Mononuclear cell (primary cell): ENCODE data around the gene MTA2. TPM values are rescaled to one million over a fixed set of nuclear protein-coding genes. Genes with fewer than 3 reads are reported as not detected.
A peak's percentile ranks its signal among the peaks of the same experiment; 100 is the strongest.
"Not testable (repeated sequence)": the region's sequence is repeated elsewhere in the genome, so short reads cannot be mapped to it uniquely, and the experiment has no call there.

Source experiments
- H3K27me3 ChIP-seq: 2 replicates; pipeline ENCODE4 v1.6.0; 2011; ENCODE audit warnings: low read length, control low read depth; ENCODE audit not compliant: insufficient read depth
- H3K4me1 ChIP-seq: 2 replicates; pipeline ENCODE4 v1.5.1; 2011; ENCODE audit warnings: mild to moderate bottlenecking, low read length, control low read depth; ENCODE audit not compliant: insufficient read depth
- H3K4me3 ChIP-seq: 2 replicates; pipeline ENCODE4 v1.5.1; 2011; ENCODE audit warnings: mild to moderate bottlenecking, low read length, moderate library complexity
- H3K9me3 ChIP-seq: 2 replicates; pipeline ENCODE4 v1.5.1; 2011; ENCODE audit warnings: low read depth, mild to moderate bottlenecking, control low read depth, low read length
- total RNA-seq: library from RNA; depleted of rRNA; stranded (reverse); fragments of >200 nt; gene quantifications from one replicate; pipeline ENCODE4 v1.2.3, GENCODE V29; 2012

Gene MTA2
- total RNA-seq, 1 donor: 102 TPM

- Histone ChIP-seq H3K4me3 (peak within 1 kb of the TSS; percentile 60), H3K27me3 (no peaks in the 10 kb centered on the region), H3K9me3 (no peaks in the 10 kb centered on the region), H3K4me1 (peaks cover 21% of the 10 kb centered on the region)
These were observed 20.2 kb upstream of the MTA2 start, which contains the start of gene B3GAT3 for GRCh38 chr11:62621567-62622470. Gene B3GAT3, minus strand, starts transcription at chr11:62621986. Its CDS starts 39 bp downstream, at chr11:62621947.

- Histone ChIP-seq H3K4me1 (peaks cover 21% of the 10 kb centered on the region), H3K4me3 (peak overlapping the region; percentile 60), H3K27me3 (no peaks in the 10 kb centered on the region), H3K9me3 (no peaks in the 10 kb centered on the region)
These were observed 19.4 kb upstream of the MTA2 start for GRCh38 chr11:62621027-62621566.

GRCh38 chr11:62616957-62617356, 15.3 kb upstream of the MTA2 start:
- H3K9me3 ChIP-seq, H3K27me3 ChIP-seq, H3K4me3 ChIP-seq: not testable (repeated sequence)
- peaks cover 19% of the 10 kb centered on the region for H3K4me1 ChIP-seq

GRCh38 chr11:62615521-62615920, 13.9 kb upstream of the MTA2 start:
- Histone ChIP-seq H3K9me3 (no peaks in the 10 kb centered on the region), H3K27me3 (no peaks in the 10 kb centered on the region), H3K4me3 (no peak overlapping the region), H3K4me1 (peaks cover 23% of the 10 kb centered on the region)

GRCh38 chr11:62614275-62614674, 12.6 kb upstream of the MTA2 start:
- H3K9me3 ChIP-seq: no peaks in the 10 kb centered on the region
- H3K27me3 ChIP-seq: no peaks in the 10 kb centered on the region
- H3K4me1 ChIP-seq: peaks cover 19% of the 10 kb centered on the region
- H3K4me3 ChIP-seq: no peak overlapping the region

- no peaks in the 10 kb centered on the region for H3K27me3 ChIP-seq
- H3K4me1 ChIP-seq: peaks cover 19% of the 10 kb centered on the region
- no peaks in the 10 kb centered on the region for H3K9me3 ChIP-seq
- H3K4me3 ChIP-seq: no peak overlapping the region
These were observed 11.7 kb upstream of the MTA2 start for GRCh38 chr11:62613291-62613778.

GRCh38 chr11:62612366-62613290, 11.0 kb upstream of the MTA2 start, which contains the start of the genes EML3 and ROM1:
Gene EML3, minus strand, starts transcription at chr11:62612775. Its CDS starts 318 bp downstream, at chr11:62612457.
Gene ROM1, plus strand, starts transcription at chr11:62613257. Its CDS starts 25 bp downstream, at chr11:62613282.
- no peaks in the 10 kb centered on the region for H3K9me3 ChIP-seq
- peak within 1 kb of the TSS; percentile 69 for H3K4me3 ChIP-seq
- no peaks in the 10 kb centered on the region for H3K27me3 ChIP-seq
- peaks cover 26% of the 10 kb centered on the region for H3K4me1 ChIP-seq

- peak overlapping the region; percentile 69 for H3K4me3 ChIP-seq
- H3K4me1 ChIP-seq: peaks cover 32% of the 10 kb centered on the region
- H3K27me3 ChIP-seq: no peaks in the 10 kb centered on the region
- no peaks in the 10 kb centered on the region for H3K9me3 ChIP-seq
These were observed 10.2 kb upstream of the MTA2 start for GRCh38 chr11:62611705-62612365.

- Histone ChIP-seq H3K9me3 (no peaks in the 10 kb centered on the region), H3K4me1 (peaks cover 32% of the 10 kb centered on the region), H3K4me3 (peak overlapping the region; percentile 69), H3K27me3 (no peaks in the 10 kb centered on the region)
These were observed 9.4 kb upstream of the MTA2 start for GRCh38 chr11:62610814-62611704.

GRCh38 chr11:62610403-62610802, 8.7 kb upstream of the MTA2 start:
- Histone ChIP-seq H3K4me1 (peaks cover 32% of the 10 kb centered on the region), H3K4me3 (no peak overlapping the region), H3K27me3 (no peaks in the 10 kb centered on the region), H3K9me3 (no peaks in the 10 kb centered on the region)

- Histone ChIP-seq H3K4me3 (no peak overlapping the region), H3K4me1 (peaks cover 32% of the 10 kb centered on the region)
These were observed 7.1 kb upstream of the MTA2 start for GRCh38 chr11:62608776-62609175.

GRCh38 chr11:62607714-62608113, 6.0 kb upstream of the MTA2 start:
- H3K27me3 ChIP-seq: no peaks in the 10 kb centered on the region
- no peaks in the 10 kb centered on the region for H3K9me3 ChIP-seq
- no peak overlapping the region for H3K4me3 ChIP-seq
- peaks cover 32% of the 10 kb centered on the region for H3K4me1 ChIP-seq

More at GRCh38 chr11:62608776-62609175, 7.1 kb upstream of the MTA2 start:
- H3K27me3 ChIP-seq: no peaks in the 10 kb centered on the region
- H3K9me3 ChIP-seq: no peaks in the 10 kb centered on the region

- peaks cover 29% of the 10 kb centered on the region for H3K4me1 ChIP-seq
- H3K9me3 ChIP-seq: no peaks in the 10 kb centered on the region
- no peak overlapping the region for H3K4me3 ChIP-seq
- H3K27me3 ChIP-seq: no peaks in the 10 kb centered on the region
These were observed 4.2 kb upstream of the MTA2 start for GRCh38 chr11:62605902-62606301.
